HFF-Myc (cell line): ENCODE measurements around the gene SLC25A45.

Source experiments
- DNase-seq: peaks from one replicate; pipeline ENCODE4 v3.0.0-alpha.2; 2011; ENCODE audit warnings: low read depth; ENCODE audit errors: extremely low read depth
- H3K4me3 ChIP-seq: replicated peaks from 2 replicates; pipeline ENCODE4 v1.5.1; 2011; ENCODE audit warnings: low read depth, mild to moderate bottlenecking, control low read depth, low read length
- CTCF ChIP-seq: IDR thresholded peaks from 2 replicates; pipeline ENCODE4 v1.5.1; 2012; ENCODE audit warnings: mild to moderate bottlenecking, low read depth, low read length, control low read depth; ENCODE audit errors: missing control alignments

SLC25A45 gene

GRCh38 chr11:65410936-65411680 is 28.7 kb upstream of the SLC25A45 start:
- no peak for TF ChIP-seq CTCF
- H3K4me3 ChIP-seq: no peak overlapping the region
- DNase-seq: no peak

DNA sequence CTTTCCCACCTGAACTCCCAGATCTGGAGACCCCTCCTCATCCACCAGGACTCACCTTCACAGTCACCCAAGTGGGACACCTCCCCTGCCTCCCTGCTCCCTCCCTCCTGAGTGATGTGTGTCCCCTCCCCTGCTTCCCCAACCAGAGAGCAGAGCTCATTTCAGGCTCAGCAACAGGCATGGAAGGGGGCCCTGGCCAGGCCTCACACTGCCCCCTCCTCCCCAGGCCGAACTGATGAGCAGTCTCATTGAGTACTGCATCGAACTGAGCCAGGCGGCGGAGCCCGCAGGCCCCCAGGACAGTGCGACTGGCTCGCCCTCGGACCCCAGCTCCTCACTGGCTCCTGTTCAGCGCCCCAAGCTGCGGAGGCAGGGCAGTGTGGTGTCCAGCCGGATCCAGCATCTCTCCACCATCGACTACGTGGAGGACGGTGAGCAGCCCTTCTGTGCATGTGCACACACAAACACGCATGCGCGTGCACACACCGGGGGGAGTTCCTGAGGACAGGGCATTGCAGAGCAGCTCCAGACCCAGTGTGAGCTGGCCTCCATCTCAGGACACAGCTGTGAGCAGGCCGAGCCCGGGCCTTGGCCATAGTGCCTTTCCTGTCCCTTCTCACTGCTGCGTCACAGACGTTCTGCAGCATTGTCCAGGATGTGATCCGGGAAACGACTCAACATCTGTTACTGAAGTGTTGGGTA is 22.3 kb upstream of the SLC25A45 start:
- H3K4me3 ChIP-seq: no peak overlapping the region
- no peak for TF ChIP-seq CTCF
- no peak for DNase-seq

DNA sequence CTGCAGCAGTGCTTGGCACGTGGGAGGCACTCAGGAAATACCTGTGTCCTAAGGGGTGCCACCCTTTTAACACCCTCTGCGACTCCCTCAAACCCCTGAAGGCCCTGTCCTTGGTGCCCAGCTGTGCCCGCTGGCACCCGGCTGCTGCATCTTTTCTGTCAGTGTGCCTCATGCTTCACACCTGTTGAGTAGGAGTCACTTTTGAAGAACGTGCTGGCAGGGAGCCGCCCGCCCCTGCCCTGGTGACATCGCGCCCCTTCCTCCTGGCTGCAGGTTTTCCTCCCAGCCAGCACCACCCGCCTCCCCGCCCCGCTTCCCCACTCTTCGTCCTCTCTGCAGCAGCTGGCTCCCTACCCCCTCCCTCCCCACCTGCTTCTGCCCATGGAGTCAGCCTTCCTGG is 21.8 kb upstream of the SLC25A45 start:
- no peak for TF ChIP-seq CTCF
- no peak overlapping the region for H3K4me3 ChIP-seq
- DNase-seq: no peak

GRCh38 chr11:65403607-65404121 is 21.2 kb upstream of the SLC25A45 start:
- TF ChIP-seq CTCF: no peak
- H3K4me3 ChIP-seq: no peak overlapping the region
- DNase-seq: no peak

DNA sequence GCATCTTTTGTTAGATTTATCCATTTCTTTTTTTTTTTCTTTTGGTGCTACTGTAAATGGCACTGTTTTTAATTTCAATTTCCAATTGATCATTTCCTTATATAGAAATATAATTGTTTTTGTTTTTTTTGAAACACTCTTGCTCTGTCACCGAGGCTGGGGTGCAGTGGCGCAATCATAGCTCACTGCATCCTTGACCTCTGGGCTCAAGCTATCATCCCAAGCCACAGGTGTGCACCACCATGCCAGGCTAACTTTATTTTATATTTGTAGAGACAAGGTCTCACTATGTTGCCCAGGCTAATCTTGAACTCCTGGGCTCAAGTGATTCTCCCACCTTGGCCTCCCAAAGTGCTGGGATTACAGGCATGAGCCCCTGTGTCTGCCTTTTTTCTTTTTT is 20.3 kb upstream of the SLC25A45 start:
- H3K4me3 ChIP-seq: no peak overlapping the region
- TF ChIP-seq CTCF: no peak
- DNase-seq: no peak

- H3K4me3 ChIP-seq: no peak overlapping the region
- no peak for DNase-seq
- no peak for TF ChIP-seq CTCF
Measured at GRCh38 chr11:65401803-65402248, 19.4 kb upstream of the SLC25A45 start.
